GM11168 (cell line): Measurements from ENCODE around the gene ZGRF1.
"Not testable (repeated sequence)": the region's sequence is repeated elsewhere in the genome, so short reads cannot be mapped to it uniquely, and the experiment has no call there.

Experiments
- in situ Hi-C: fragments of 300-500 bp; cut with MboI; formaldehyde crosslinking; loops from one replicate; pipeline ENCODE4 v1.12.0; 2022; ENCODE audit warnings: low sequenced_read_pairs; ENCODE audit not compliant: unreplicated experiment

The ZGRF1 gene

GRCh38 chr4:112644595-112645535 is 8.2 kb upstream of the ZGRF1 start:
- in situ Hi-C loops: loop anchor here (25.0 kb wide), 1 partner anchor 292 kb away; no protein-coding TSS in a partner anchor

- in situ Hi-C loops: loop anchor here (25.0 kb wide), 1 partner anchor 295 kb away; no protein-coding TSS in a partner anchor
Observed at GRCh38 chr4:112642526-112642925, 5.8 kb upstream of the ZGRF1 start.

GRCh38 chr4:112637552-112637866 is 800 bp upstream of the ZGRF1 start:
- in situ Hi-C loops: loop anchor here (25.0 kb wide), 1 partner anchor 300 kb away; no protein-coding TSS in a partner anchor

- in situ Hi-C loops: loop anchor here (5.0 to 25.0 kb wide), 2 partner anchors 134 to 304 kb away; no protein-coding TSS in a partner anchor
Observed at GRCh38 chr4:112633477-112634235, 3.1 kb downstream of the ZGRF1 start.

- in situ Hi-C loops: loop anchor here (25.0 kb wide), 1 partner anchor 311 kb away; no protein-coding TSS in a partner anchor
Observed at GRCh38 chr4:112626228-112626627, 10.5 kb downstream of the ZGRF1 start.

GRCh38 chr4:112616984-112617383 is 19.7 kb downstream of the ZGRF1 start:
- in situ Hi-C loops: no loop called here

- in situ Hi-C loops: not testable (repeated sequence)
Observed at GRCh38 chr4:112612814-112613213, 23.9 kb downstream of the ZGRF1 start.

GRCh38 chr4:112604589-112604988 is 32.1 kb downstream of the ZGRF1 start:
- in situ Hi-C loops: no loop called here

- in situ Hi-C loops: no loop called here
Observed at GRCh38 chr4:112594993-112595392, 41.7 kb downstream of the ZGRF1 start.

- in situ Hi-C loops: no loop called here
Observed at GRCh38 chr4:112593438-112594133, 43.1 kb downstream of the ZGRF1 start.

- in situ Hi-C loops: no loop called here
Observed at GRCh38 chr4:112592717-112593116, 44.0 kb downstream of the ZGRF1 start.

GRCh38 chr4:112591593-112591992 is 45.1 kb downstream of the ZGRF1 start:
- in situ Hi-C loops: no loop called here

GRCh38 chr4:112589206-112589605 is 47.5 kb downstream of the ZGRF1 start:
- in situ Hi-C loops: no loop called here

GRCh38 chr4:112585977-112586736 is 50.6 kb downstream of the ZGRF1 start:
- in situ Hi-C loops: no loop called here

GRCh38 chr4:112567536-112567935 is 69.2 kb downstream of the ZGRF1 start:
- in situ Hi-C loops: no loop called here

GRCh38 chr4:112564706-112565270 is 71.9 kb downstream of the ZGRF1 start:
- in situ Hi-C loops: no loop called here

- in situ Hi-C loops: no loop called here
Observed at GRCh38 chr4:112563431-112564200, 73.1 kb downstream of the ZGRF1 start.

- in situ Hi-C loops: no loop called here
Observed at GRCh38 chr4:112562254-112562879, 74.3 kb downstream of the ZGRF1 start.
